GM18867 (cell line): ENCODE measurements around the gene RSRC1.
"Not testable (repeated sequence)": the region's sequence is repeated elsewhere in the genome, so short reads cannot be mapped to it uniquely, and the experiment has no call there.

ENCODE experiments used
- ATAC-seq: cut with Tn5 transposase; IDR thresholded peaks from one replicate; pipeline ENCODE4 v1.9.1; 2021; ENCODE audit warnings: mild to moderate bottlenecking, moderate library complexity; ENCODE audit not compliant: unreplicated experiment

Gene RSRC1

DNA sequence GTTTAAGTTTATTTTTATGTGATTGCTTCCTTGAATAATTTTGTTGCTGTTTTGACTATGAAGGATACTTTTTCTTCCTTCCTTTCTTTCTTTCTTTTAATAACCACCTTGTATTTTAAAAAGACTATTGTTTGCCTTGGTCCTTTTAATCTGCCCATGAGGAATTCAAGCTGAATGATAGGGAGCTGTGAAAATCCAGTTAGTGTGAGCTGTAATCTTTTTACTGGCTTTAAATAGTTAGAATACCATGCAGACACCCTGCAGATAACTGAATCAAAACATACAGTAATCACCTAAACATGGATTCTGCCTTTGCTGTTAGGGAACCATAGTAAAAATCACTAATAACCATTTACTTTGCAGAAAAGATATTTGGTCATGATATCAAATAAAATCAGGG lies 110.7 kb downstream of the RSRC1 start:
- no peak for ATAC-seq

DNA sequence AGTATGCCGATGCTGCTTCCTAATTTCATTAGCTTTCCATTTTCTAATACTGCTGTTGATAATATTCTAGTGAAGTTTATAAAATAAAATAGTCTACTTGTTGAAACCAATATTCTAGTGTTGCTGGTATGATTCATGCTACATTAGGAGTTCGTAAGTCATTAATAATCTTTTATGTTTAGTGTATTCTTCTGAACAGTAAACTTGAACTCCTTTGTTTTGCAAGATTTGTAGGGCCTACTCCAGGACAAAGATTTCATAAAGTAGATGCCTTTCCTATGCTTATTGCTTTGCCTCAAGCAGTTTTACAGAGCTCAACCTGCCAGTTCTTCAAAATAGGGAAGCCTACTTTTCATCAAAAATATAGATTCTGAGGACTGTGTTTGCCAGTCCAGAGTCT lies 111.5 kb downstream of the RSRC1 start:
- no peak for ATAC-seq

DNA sequence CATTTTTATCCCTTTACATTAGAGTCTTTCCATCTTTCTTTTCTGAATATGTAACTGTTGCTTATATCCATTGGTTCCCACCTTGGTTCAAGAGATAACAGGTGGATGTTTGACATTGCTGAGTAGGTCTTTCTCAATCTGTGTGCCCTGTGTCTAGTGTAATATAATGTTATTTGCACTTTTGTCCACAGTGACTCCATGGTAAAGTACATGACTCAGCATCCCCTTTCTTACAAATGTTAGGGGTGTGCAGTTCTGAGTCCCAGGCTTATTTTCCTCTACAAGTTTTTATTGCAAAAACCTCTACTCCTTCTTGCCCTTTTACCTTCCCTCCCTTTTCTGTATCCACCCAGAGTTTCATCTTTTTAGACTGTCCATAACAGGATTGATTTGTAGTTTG lies 116.5 kb downstream of the RSRC1 start:
- no peak for ATAC-seq

GRCh38 chr3:158228942-158229341 lies 119.1 kb downstream of the RSRC1 start:
- ATAC-seq = not testable (repeated sequence)

- ATAC-seq = no peak
These were observed 123.9 kb downstream of the RSRC1 start for GRCh38 chr3:158233791-158234190.

DNA sequence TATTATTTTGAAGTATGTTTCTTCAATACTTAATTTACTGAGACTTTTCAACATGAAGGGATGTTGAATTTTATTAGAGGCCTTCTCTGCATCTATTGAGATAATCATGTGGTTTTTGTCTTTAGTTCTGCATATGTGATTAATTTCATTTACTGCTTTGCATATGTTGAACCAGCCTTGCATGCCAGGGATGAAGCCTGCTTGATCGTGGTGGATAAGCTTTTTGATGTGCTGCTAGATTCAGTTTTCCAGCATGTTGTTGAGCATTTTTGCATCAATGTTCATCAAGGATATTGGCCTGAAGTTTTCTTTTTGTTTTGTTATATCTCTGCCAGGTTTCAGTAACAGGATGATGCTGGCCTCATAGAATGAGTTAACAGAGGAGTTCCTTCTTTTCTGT lies 134.4 kb downstream of the RSRC1 start:
- no peak for ATAC-seq

- ATAC-seq = no peak
These were observed 137.4 kb downstream of the RSRC1 start for GRCh38 chr3:158247288-158247687.

DNA sequence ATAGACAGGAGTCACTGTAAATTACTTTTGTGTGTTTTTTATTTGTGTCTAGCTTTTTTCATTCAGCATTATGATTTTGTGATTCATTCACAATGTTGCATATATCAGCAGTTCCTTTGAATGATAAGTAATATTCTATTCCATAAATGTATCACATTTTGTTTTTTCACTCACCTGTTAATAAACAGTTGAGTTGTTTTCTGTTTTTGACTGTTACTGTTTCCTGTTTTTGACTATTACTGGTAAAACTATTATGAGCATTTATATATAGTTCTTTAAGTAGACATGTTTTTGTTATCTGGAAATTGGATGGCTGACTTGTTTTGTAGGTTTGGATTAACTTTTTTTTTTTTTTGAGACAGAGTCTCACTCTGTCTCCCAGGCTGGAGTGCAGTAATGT lies 138.4 kb downstream of the RSRC1 start:
- no peak for ATAC-seq

DNA sequence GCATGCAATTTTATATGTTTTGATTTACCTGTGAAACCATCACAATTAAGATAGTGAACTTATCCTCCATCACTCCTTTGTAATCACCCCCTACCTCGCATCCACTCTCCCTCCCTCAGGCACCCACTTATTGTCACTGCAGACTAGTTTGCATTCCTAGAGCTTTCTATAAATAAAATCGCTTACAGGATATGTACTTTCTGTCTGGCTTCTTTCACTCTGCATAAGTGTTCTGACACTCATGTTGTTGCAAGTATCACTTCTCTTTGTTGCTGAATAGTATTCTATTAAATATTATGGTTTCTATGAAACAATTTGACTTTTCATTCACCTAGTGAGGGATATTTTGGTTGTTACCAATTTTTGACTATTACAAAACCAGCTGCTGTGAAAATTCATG lies 139.3 kb downstream of the RSRC1 start:
- peak; percentile 79 for ATAC-seq

DNA sequence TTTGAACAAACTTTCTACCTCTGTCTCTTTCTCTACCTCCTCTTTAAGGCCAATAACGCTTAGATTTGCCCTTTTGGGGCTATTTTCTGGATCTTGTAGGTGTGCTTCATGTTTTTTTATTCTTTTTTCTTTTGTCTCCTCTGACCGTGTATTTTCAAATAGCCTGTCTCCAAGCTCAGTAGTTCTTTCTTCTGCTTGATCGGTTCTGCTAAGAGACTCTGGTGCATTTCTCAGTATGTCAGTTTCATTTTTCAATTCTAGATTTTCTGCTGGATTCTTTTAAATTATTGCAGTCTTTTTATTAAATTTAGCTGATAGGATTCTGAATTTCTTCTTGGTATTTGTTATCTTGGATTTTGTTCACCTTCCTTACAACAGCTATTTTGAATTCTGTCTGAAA lies 148.7 kb downstream of the RSRC1 start:
- no peak for ATAC-seq

DNA sequence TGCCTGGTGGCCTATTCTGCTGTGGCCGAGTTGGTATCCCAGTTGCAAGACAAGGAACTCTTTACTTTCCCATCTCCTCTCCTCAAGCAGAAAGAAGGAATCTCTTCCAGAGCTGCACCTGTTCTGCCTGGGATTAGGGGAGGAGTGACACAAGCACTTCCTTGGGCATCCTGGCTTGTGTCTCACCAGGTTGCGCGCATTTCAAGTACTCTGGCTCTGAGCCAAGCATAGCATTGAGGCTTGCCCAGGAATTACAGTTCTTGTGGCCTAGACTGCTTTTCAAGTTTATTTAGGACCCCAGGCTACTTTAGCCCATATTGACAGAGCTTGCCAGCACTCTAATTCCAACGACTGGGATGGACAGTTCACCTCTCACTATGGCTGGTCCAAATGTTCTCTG lies 150.5 kb downstream of the RSRC1 start:
- no peak for ATAC-seq

GRCh38 chr3:158261371-158261991 lies 151.6 kb downstream of the RSRC1 start:
- no peak for ATAC-seq

GRCh38 chr3:158264894-158265293 lies 155.0 kb downstream of the RSRC1 start:
- no peak for ATAC-seq

DNA sequence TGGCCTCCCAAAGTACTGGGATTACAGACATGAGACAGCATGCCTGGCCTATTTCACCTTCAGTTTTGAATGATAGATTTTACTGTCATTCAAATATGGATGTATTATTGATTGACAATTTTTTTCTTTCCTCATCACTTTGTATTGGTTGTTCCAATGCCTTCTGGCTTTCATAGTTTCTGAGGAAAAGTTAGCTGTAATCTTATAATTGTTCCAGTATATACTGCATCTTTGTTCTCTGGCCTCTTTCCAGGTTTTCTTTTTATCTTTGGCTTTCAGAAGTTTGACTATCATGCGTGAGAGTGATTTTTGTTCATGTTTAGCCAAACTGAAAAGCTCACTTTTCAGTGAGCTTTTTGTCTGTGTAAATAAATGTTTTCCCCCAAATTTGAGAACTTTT lies 157.1 kb downstream of the RSRC1 start:
- no peak for ATAC-seq

- ATAC-seq = no peak
These were observed 160.1 kb downstream of the RSRC1 start for GRCh38 chr3:158269942-158270341.

DNA sequence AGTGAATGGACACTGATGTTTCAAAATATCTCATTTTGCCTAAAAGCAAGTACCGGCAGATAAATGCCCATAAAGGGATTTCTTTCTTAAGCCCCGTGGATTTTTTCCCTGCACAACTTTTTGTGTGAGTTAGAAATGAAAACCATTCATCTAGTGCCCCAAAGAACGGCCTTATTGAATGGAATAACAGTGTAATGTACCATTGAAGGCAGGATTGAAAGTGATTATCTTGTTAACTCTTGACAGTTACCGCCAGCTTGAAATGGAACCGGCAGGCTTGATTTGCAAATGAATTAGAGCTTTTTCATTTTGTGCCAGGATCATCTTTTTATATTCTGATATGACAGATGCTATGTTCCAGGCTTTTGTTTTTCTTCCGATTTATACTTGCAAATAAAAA lies 162.2 kb downstream of the RSRC1 start:
- no peak for ATAC-seq

DNA sequence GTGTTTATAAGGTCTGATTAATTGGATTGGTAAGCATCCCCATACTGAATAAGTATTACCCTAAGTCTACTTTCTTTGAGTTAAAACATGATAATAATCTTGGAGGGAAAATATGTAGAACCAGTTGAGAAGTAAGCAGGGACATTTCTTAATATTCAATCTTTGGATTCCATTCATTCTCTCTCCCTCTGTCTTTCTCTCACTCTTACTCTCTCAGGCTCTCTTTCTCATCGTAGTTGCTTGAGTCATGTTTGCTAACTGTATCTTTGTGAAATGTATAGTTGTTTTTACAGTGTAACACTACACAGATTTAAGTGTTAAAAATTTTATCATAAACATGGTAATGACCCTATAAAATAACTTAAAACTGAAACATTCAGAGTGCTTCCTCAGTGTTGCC lies 163.8 kb downstream of the RSRC1 start:
- ATAC-seq = no peak

- no peak for ATAC-seq
These were observed 168.3 kb downstream of the RSRC1 start for GRCh38 chr3:158278187-158278586.

DNA sequence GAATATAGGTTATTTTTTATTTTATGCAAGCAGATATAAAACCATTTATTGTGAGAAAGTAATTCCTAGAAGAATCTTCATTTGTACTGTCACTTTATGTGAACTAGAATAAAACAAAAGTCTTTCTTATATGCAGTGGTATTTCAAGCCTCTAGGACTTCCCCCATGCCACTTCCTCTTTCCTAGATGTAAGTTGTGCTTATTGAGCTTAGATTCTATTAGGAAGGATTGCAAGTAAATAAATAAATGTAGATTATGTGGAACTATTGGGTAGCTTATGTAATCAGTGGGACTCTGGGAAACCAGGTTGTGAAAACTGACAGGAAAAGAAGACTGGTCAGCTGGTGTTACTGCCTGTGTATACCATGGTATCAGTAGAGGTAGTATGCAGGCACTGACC lies 169.7 kb downstream of the RSRC1 start:
- ATAC-seq = no peak

GRCh38 chr3:158295771-158296170 lies 185.9 kb downstream of the RSRC1 start:
- no peak for ATAC-seq

- ATAC-seq = no peak
These were observed 188.1 kb downstream of the RSRC1 start for GRCh38 chr3:158297940-158298339.

GRCh38 chr3:158308236-158308928 lies 198.5 kb downstream of the RSRC1 start:
- no peak for ATAC-seq
